ENCODE results near the gene GVQW3.
"Not testable (repeated sequence)": the region's sequence is repeated elsewhere in the genome, so short reads cannot be mapped to it uniquely, and the experiment has no call there.

The GVQW3 gene

DNA sequence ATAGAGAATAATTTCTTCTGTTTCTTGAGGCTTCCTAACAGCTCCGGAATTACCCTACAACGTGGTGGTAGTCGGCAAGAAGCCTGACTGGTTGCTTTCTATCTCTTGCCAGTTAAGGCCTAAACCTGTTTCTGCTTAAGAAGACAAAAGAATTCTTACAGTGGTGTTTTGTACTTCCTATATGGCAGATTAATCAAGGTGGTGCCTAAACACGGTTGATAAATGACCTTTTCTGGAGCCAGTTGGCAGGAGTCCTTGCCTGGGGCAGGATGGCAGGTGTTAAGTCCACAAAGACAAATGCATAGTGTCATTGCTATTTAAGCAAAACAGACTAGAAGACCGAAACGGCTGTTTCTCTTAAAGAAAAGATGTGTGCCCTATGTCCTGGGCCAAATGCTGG is 9.9 kb downstream of the GVQW3 start:
- no peak for DNase-seq

DNA sequence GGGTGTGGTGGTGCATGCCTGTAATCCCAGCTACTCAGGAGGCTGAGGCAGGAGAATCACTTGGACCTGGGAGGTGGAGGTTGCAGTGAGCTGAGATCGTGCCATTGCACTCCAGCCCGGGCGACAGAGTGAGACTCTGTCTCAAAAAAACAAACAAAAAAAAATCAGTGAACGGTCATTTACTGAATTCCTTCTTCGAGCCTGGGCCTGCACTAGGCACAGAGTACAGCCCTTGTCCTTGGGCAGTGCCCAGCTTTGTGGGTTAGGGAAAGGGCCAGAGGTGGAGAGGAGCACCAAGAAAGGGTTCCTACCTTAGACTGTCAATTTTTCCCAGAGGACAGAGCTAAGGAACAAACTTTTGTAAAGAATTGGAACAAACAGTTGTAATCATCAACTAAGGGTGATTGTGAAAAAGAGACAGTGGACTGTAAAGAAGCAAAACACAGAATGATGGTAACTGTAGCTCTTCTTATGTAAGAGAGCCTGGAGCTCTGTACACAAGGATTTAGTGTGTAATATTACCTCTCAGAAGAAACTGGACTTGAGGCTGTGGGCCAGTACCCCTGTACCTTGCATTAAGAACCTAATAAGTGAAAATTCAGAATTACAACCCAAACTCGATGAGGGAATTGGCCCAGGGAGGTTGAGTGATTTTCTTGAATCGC is 10.8 kb downstream of the GVQW3 start:
- DNase-seq = no peak

DNA sequence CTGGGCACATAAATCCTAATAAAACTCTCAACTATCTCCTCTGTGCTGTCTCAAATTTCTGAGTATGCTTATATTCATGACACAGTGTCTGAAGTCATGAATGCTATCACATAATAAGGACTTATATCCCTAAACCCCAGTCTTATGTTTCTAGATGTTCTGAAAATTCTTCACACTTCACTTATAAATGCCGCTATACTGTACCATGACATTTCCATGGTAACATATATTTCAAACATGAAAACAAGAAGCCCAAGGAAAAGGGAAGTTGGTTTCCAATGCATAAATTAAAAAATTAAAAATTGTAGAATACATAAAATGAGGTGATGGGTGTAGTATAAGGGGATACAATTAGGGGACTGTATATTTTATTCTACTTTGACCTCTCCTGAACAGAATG is 11.7 kb downstream of the GVQW3 start:
- DNase-seq = no peak

DNA sequence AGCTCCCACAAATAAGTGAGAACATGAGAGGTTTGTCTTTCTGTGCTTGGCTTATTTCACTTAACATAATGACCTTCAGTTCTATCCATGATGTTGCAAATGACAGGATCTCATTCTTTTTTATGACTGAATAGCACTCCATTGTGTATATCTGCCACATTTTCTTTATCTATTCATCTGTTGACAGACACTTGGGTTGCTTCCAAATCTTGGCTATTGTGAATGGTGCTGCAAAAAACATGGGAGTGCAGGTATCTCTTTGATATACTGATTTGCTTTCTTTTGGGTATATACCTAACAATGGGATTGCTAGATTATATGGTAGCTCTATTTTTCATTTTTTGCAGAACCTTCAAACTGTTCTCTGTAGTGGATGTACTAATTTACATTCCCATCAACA is 13.3 kb downstream of the GVQW3 start:
- DNase-seq = no peak

DNA sequence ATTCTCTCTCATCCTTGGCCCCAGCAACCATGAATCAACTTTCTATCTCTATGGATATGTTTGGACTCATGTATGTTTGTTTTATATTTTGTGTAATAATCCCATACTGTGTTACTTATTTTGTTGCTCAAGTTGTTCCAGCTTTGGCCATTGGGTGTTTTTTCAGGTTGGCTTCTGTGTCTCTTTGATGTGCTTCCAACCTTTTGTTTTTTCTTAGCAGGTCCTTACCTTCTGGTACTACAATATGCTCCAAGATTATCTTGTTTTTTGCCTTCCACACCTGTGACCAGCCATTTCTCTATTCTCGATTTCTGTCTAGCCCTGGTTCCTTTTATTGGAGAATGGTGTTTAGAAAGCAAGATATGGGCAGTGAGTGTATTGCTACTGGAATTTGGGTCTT is 14.2 kb downstream of the GVQW3 start:
- no peak for DNase-seq

DNA sequence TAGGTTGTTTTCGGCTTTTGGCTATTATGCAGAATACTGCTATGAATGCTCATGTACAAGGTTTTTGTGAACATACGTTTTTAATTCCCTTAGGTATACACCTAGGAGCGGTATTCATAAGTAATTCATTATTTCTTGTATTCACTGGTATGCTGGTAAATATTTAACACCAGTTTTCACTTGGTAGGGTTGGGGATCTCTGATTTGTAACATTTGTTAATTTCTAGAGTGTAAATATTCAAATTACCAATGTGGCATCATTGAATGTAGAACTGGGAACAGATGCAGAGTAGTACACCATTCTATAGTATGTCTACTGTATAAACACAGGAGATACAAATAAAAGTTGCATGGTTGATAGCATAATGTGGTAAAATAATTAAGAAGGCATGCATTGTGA is 16.3 kb downstream of the GVQW3 start:
- DNase-seq = no peak

DNA sequence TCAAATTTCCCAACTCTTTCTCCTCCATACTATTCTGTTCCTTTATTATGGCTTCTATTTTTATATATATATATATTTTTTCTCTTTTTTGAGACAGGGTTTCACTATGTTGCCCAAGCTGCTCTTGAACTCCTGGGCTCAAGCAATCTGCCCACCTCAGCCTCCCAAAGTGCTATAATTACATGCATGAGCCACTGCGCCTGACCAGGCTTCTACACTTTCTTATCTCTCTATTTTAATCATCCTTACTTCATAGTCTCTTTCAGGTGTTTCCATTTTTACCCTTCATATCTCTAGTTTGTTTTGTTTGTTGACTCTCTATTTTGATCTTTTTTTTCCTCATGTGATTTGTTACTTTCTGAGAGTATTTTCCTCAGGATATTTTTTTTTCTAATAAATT is 19.8 kb downstream of the GVQW3 start:
- no peak for DNase-seq

DNA sequence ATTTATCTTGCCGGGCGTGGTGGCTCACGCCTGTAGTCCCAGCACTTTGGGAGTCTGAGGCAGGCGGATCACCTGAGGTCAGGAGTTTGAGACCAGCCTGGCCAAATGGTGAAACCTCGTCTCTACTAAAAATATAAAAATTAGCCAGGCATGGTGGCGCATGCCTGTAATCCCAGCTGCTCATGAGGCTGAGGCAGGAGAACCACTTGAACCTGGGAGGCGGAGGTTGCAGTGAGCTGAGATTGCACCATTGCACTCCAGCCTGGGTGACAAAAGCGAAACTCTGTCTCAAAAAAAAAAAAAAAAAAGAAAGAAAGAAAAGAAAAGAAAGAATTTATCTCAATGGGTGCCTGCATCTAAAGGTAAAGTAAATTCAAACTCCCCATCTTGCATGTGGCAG is 20.4 kb downstream of the GVQW3 start:
- not testable (repeated sequence) for DNase-seq

DNA sequence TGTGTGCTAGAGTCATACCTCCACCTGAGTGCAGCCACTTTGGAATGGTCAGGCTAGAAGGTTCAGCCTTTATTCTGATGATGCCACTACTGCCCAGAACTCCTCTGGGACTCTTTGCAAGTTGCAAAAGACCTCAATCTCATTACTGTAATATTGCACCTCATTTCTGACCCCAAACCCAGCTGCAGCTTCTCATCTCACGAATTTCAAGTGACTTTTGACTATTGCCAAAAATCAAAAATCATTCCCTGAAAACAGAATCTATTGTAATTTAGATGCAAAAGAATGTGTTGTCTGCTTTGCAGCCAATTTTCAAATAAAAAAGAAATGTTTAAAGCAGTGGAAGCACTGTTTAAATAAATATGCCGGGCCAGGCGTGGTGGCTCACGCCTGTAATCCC is 25.2 kb downstream of the GVQW3 start:
- no peak for DNase-seq

DNA sequence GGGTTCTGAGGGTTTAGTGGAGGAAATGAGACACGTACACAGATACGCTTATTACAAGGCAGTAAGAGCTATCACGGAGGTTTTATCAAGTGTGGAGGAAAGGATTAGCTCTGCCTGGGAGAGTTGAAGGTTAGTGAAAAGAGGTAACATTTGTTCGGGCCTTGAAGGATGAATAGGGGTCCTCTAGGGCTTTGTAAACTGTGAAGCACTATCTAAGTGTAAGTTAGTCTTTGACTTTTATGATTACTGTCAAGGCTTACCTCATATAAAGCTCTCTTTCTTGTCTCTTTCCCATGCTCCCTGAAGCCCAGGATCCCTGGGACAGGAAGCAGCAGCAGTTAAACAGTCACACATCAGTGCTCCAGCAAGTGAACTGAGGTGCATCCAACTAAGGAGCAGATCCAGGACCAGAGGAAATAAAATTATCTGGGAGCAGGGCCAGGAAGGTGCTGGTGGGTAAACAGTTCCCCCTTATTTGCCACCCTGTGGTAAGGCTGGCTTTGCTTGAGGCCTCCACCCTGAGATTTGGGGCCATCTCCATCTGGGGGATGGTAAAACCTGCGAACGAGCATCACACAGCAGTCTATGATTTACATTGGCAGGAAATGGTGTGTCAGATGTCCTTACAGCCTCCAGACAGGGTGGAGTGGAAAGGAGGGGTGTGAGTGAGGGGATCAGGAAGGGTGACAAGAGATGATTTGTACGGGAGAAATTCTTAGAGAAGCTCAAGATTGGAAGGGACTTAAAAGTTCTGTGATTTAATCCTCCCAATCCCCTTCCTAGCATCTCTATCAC is 27.2 kb downstream of the GVQW3 start:
- DNase-seq = no peak

DNA sequence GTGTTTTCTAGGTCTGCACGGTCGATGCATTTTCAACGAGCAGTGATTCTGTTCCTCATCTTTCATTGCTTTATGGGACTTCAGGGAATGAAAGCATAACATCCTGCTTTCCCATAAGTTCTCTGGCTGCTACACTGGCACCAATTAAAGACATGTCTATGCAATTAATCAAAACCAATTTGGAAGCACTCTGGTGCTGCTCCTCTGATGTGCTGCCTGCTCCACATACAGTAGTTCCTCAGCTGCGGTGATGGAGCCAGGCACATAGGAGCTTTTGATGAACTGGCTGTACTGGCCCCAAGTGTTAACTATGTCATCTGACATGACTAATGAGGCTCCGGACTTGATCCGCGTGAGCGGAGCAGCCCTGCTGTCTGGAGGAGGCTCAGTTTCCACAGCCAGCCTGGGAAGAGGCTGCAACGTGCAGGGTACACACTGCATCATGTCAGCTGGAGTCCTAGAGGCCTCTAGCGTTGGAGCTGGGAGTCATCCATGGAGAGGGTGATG is 29.8 kb downstream of the GVQW3 start:
- no peak for DNase-seq

DNA sequence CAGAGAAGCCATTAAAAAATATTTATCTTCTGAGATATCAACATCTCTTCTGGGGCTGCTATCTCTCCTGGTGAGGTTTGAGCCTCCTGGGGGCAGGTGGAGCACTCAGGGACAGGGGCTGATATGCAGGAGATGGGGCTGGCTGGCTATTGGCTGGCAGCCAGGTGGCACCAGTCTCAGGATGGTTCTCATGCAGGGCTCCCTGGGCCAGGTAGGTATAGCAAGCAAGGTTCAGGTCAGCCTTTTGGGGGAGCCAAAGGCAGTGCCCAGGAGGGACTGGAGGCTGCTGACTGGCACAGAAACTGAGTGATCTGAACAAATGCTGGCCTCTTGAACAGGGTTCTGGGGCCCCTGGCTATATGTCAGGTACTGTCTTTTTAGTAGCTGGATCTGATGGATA is 34.0 kb downstream of the GVQW3 start:
- DNase-seq = no peak

DNA sequence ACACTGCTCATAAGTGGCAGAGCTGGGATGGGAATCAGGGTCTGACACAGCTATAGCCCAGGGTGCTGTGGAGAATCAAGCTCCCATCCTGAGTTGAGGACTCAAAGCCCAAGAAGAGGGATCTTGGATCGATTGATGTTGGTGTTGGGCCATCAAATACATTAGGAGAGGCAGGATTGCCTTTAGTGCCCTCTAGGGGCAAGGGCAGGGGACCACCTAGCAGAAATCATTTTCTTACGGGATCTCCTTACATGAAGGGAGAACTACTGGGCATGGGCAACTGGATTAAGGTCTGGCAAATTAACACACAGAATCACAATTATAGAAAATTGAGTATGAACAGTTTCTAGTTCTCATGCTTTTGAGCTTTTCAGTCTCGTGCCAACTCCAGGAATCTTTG is 38.8 kb downstream of the GVQW3 start:
- peak in 1 of 2 donors; percentile 14 for DNase-seq

DNA sequence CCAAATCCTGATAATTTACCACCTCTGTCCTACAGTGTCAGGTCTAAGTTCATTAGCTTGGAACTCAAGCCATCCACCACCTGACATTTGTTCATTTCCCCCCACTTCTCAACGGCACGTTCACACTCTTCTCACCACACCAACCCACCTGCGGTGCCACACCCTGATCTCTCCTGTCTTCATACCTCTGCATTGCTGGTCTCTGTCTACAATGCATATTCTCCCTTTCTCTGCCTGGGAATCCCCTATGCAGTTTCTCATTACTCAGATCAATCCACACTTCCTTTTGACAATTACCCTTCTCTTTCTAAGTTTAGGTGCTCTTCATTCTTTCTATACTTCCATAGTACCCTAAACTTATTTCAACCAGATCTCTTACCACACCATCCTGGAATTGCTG is 43.3 kb downstream of the GVQW3 start:
- DNase-seq = no peak

DNA sequence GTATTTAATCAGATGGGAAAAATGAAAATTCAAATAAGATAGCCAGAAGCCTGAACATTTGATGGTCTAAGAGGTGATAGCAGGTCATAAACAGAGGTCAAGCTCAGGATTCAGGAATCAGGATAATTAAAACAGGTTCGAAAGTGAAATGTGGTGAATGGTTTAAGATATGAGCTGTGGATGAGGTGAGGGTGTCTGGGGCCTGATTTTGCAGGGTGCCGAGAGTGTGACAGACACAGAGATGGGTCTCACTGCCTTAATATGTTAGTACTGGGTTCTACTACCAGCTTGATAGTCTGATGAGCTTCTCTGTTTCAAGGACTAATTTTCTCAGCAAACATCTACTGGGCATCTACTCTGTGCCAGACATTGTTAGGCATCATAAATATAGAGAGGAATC is 43.8 kb downstream of the GVQW3 start:
- DNase-seq = no peak

DNA sequence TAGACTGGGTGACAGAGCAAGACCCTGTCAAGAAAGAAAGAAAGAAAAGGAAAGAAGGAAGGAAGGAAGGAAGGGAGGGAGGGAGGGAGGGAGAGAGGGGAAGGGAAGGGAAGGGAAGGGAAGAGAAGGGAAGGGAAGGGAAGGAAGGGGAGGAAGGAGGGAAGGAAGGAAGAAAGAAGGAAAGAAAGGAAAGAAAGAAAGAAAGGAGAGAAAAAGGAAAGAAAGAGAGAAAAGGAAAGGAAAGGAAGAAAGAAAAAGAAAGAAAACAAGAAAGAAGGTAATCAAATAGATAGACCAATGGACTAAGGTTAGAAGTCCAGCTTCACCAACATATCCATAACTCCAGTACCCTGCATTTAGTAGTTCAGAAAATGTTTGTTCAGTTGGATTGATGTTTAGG is 45.5 kb downstream of the GVQW3 start:
- no peak for DNase-seq

DNA sequence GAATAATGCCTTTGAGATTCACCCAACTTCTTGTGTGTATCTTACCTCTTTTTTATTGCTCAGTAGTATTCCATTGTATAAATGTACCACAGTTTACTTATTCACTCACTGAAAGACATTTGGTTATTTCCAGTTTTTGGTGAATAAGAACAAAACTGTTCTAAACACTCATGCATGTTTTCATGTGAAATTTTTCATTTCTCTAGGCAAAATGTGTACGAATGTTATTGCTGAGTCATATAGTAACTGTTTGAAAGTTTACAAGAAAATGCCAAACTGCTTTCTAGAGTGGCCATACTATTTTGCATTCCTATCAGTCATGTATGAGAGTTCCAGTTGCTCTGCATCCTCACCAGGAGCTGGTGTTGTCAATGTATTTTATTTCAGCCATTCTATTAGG is 54.9 kb downstream of the GVQW3 start:
- no peak for DNase-seq

DNA sequence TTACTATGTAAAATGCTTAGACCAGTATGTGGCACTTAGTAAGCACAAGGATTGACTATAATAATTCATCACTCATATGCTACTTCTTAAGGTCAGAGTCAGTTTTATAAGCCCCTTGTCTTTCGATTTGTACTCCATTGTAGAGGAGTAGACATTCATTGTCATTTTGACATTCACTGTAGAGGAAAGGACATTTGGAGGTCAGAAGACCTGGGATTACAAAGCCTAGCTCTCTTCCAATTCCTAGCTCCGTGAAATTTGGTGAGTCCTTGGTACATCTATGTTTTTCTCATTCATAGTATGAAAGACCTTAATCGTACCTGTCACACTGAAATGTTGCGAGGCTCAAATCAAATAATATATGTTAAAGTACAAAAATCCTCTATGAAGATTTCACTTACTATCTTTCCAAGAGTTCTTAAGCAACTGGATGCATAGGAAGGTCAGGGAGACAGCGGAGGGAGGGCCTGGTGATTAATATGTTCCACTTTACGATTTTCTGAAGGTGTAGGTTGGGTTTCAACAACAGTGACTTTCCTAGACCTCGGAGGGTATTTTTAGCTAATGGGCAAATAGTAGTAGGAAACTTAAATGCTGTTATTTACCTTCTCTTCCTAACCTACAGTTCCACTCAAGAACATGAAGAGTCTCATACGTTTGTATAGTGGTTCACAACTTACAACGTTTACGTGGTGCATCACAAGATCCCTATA is 62.3 kb downstream of the GVQW3 start:
- no peak for DNase-seq

DNA sequence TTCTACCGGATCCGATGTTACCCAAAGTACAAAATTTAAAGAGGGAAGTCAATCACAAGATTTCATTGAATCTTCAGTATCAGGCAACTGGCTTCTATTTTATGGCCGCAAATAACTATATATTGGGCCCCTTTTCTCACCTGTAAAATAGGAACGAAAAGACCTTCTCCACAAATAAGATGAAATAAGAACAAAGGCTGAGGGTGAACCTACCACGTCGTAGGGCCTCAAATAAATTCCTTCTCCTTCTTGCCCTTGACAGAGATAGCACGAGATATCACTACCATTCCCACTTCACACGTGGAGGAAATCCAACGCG is 62.9 kb downstream of the GVQW3 start:
- no peak for DNase-seq

DNA sequence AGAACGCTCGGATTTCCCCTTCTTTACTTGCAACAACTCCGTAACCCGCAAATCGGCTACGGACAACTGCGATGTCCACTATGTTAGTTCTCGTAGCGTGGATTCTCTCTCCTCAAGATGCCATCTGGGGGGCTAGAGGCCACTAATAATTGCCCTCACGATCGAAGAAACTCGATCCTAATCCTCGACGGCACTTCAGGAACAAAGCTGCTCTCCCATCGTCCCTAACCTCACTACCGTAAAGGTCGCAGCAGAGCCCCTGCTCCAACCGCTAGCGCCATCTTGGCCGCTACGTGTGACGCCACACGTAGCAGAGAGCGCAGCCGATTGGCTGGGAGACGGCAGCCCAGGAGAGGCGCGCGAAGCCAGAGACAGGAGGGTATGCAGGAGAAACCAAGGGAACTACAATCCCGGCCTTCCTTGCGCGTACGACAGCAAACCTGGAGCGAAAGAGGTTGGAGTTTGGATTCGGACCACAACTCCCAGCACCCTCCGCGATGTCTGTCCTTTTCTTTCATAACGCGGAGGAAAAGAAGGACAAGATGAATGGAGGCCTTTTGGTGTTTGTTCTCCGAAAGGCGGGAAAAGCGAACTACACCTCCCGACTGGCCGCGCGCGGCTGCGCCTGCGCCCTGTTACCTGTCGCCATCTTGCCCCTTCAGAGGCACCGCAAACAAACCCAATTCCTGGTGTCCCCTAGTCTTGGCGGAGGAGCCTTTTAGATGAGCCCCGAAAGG is 63.4 kb downstream of the GVQW3 start, which contains the start of gene EMSY:
EMSY (plus strand) TSS at position 635 of the 737 bp plus-strand sequence. CDS start 1,921 bp downstream, outside the sequence.
- DNase-seq = peak; percentile 94

DNA sequence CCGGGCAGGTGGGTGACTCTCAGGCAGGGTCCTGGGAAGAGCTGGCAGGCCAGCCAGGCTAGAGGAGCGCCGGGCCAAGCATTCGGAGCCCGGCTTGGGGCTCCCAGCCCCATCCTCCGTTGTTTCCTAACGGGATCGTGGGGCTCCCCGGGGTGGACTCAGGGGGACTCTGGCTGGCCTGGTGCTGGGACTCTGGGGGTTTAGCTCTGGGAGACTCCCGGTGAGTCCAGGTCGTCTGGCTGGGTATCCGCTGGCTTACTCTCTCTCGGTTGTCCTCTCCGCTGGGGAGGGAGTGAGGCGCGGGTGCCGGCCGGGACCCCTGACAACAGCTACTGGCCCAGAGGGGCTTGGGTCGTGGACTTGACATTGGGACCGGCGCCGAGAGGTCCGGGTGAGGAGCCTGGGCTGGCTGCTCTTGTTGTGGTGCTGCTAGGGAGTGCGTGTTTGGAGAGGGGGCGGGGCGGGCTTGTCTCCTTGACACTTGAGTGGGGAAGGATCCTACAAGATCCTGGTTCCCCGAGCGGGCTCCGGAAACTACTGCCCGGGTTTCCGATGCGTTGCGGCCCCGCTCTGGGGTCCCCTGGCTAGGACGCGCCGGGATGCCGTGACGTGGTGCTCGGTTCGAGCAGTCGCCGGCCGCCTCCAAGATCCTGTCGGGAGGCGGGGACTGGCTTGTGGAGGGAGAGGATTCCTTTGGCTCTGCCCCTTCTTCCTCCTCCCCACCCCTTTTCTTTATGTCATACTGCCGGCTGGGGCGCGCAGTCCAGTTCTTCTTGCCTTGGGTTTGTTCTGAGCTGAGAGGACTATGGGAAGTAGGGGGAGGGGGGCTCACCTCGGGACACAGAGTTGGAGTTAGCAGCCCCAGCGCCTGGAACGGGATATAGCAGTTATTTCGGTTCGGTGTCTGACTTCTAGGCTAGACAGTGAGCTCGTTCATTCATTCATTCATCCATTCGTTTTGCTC is 64.3 kb downstream of the GVQW3 start:
- peak; percentile 36 to 54 for DNase-seq

DNA sequence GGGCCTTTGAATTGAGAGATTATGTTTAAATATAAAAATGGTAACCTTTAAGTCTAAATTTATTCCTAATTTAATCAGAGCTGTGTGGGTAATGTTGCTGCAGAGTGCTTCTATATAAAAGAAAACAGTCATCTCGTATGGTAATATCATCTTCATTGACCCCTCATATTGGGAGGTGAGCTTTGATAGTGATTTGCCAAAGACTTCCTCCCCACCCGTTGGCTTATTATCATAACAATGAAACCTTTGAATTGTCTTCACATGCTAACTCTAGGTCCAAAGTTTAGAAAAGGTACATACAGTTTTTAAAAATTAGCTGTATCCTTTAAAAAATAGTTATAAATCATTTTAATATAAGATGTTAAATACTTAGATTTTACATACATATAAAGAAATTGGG is 67.4 kb downstream of the GVQW3 start:
- no peak for DNase-seq

Measured in CD4-positive, alpha-beta T cell treated with Interferon alpha-2 for 1 hour (primary cell).